CMK (cell line): ENCODE results near the gene PHC2.

Experiments used
- DNase-seq: peaks from one replicate; pipeline ENCODE4 v3.0.0-alpha.2; 2010; ENCODE audit warnings: low read depth

PHC2 gene

DNA sequence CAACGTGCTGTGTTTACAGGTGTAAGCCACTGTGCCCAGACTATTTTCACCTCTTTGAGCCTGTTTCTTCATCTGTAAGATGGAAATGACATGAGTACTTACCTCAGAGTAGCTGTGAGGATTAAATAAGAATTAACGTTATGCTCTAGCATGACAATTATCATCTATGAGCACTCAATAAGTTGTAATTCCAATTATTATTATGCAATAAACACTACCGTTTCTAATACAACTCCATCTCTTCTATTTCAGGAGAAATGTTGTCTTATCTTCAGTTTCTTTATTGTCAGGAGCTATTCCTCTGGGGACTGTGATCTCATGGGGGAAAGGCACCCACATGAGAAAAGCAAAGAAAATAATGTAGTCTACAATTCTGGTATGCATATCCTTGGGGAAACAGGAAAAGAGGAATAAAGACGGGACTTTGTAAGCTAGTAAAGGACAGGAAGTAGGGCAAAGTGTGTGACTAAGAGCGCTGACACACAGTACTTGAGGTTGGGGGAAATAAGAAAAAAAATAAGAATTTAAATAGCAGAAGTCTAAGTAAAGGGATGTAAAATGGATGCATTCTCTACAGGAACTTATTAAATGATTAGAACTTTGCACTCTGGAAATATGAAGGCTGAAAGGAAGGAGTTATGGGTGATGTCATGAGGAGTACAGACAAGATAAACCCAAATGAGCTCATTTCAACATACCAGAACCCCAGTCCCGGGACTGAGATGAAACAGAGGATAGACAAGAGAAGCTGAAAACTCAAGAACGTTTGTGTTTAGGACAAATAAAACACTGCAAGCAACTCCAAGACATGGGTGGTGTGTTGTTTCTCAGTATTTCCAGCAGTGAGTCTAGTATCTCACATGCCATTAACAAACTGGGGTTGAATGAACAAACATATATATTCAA lies 9.8 kb downstream of the PHC2 start:
- DNase-seq: no peak

- DNase-seq: no peak
Measured at GRCh38 chr1:33418811-33419210, 12.1 kb downstream of the PHC2 start.

DNA sequence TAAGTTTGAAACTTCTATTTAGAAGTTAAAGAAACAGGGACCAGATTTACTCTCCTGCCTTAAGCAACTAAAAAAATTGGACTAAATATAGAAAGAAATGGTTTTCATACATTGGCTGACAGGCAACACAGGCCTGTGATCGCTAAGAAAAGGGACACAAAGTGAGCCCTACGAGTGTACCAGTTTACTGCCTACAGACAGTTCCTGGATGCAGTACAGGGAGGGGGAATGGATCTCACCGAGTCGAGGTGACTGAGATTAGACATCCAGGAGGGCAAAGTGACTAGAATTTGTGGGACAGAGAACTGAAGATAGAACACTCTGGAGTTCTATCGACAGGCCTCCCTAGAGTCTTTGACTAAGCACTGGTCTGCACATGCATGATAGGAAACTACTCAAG lies 16.0 kb downstream of the PHC2 start:
- DNase-seq: no peak

GRCh38 chr1:33410091-33410701 lies 20.7 kb downstream of the PHC2 start:
- DNase-seq: no peak

DNA sequence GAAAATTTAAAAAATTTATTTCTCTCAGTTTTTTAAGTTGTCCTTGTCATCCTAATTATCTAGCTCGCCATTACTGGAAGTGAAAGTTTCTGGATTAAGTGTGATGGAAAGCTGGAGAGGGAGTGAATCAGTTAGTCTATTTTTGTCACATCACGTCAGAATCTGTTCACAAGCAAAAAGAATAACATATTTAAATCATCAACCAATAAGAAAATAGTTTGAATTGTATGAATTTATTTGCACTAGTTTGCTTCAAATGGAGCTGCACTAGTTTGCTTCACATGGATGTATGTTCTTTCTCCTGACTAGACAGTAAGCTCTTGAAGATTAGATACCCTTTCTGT lies 22.8 kb downstream of the PHC2 start:
- DNase-seq: no peak

GRCh38 chr1:33407352-33408092 lies 23.4 kb downstream of the PHC2 start:
- no peak for DNase-seq

- DNase-seq: no peak
Measured at GRCh38 chr1:33402206-33402605, 28.7 kb downstream of the PHC2 start.

GRCh38 chr1:33401471-33401870 lies 29.4 kb downstream of the PHC2 start:
- no peak for DNase-seq

DNA sequence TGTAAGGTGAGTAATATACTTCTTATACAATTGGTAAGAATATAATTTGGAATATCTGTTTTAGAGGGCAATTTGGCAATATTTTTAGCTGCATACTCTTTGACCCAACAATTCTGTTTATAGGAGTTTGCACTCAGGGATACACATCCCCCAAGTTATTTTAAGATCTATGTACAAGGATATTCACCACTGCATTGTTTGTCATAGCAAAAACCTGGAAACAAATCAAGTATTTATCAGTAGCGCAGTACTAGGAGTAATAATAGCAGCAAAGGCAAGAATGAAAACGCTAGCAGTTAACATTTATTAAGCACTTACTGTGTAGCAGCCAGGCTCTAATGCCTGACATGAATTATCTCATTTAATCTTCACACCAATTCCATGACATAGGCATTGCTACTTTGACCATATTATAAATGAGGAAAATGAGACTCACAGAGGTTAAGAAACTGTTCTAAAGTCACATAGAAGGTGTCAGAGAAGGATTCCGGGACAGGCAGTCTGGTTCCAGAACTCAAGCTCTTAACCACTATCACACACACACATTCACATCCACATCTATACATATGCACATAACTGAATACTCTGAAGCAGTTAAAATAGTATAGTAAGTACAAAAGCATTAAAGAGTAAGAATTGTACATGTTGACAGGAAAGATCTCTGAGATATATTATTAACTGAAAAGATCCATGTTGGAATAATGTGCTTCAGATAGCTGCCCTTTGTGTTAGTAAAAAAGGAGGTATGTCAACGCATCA lies 30.6 kb downstream of the PHC2 start:
- DNase-seq: no peak

GRCh38 chr1:33399375-33399774 lies 31.5 kb downstream of the PHC2 start:
- DNase-seq: no peak

DNA sequence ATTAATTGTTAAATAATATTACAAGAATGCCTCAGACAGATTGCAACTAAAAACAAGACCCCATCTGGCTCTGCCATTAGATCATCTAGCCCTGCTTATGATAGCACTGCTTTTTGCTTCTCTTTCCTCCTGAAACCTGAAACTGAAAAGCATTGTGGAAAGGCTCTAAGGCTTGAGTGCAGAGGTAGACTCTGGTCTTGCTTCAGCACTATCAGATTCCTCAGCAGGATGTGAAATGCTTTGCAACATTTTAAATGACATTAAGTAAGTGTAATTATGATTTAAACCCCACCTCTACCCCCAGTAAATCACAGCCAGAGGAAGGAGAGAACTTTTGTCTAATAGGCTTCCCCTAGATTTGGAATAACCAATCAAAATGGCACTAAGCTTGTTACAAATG lies 32.9 kb downstream of the PHC2 start:
- no peak for DNase-seq

DNA sequence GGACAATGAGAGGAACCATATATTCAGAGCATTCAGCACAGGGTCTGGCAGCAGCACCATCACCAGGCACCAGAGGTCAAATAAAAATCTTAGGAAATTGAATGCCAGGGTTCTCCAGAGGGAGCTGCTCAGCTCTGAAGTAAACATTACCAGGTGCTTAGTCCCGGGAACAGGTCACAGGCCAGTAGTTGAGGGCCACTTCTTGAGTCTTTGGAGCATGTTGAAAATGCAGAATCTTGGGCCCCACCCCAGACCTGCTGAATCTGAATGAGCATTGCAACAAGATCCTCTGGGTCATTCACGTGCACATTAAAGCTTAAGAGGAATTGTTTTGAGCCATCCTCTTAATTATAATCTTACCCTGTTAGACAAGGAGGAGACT lies 33.8 kb downstream of the PHC2 start:
- no peak for DNase-seq

- DNase-seq: peak; percentile 97
Measured at GRCh38 chr1:33396188-33397124, 34.4 kb downstream of the PHC2 start.

GRCh38 chr1:33394770-33395169 lies 36.1 kb downstream of the PHC2 start:
- no peak for DNase-seq

DNA sequence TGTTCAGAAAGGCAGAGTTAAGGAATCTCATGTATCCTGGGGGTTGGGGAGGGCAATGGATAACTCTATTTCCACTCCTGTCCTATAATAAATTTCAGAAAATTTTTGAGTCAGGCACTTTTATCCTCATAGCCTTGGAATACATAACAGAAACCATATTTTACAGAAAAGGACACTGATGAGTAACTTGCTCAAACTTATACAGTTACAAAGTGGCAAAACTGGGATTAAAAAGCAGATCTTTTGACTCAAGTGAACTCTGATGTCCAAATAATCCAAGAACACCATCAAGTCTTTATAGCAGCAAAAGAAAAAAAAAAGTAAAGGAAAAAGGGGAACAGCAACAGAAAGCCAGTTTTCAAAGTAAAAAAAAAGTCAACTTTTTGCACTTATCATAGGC lies 36.9 kb downstream of the PHC2 start:
- DNase-seq: no peak

DNA sequence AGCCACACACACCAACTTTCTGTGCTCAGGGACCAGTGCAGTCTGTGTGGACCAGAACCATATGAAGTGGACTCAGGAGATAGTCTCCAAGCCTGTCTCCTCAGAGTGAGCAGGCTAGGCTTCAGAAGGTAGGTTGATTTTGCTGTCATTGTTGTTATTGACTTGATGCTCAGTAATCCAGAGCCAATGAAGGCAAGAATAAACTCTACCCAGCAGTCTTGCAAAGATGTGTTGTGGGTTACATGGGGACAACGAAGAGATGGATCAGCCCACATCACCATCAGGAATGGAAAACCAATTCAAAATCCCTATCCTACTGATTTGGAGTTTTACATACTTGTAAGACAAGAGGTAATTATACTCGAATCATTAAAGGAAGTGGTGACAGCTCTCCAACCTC lies 37.4 kb downstream of the PHC2 start:
- DNase-seq: no peak

DNA sequence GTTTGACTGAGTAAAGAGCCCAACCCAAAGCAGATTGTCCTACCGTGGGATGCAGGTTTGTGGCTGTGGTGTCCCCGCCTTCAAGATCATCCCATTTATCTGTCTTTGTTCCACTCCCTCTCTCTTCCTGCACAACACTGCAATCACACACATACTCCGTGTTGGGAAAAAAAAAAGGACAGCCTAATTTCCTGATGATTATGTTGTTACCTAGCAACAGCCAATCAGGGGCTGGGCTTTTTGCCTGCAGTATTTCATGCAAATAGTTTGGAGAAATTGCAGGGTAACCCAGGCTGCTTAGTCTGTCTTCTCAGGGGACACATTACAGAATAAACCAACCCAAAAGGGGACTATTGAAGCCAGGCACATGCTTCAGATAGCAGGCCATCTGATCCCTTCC lies 38.3 kb downstream of the PHC2 start:
- no peak for DNase-seq

GRCh38 chr1:33392206-33392605 lies 38.7 kb downstream of the PHC2 start:
- no peak for DNase-seq

DNA sequence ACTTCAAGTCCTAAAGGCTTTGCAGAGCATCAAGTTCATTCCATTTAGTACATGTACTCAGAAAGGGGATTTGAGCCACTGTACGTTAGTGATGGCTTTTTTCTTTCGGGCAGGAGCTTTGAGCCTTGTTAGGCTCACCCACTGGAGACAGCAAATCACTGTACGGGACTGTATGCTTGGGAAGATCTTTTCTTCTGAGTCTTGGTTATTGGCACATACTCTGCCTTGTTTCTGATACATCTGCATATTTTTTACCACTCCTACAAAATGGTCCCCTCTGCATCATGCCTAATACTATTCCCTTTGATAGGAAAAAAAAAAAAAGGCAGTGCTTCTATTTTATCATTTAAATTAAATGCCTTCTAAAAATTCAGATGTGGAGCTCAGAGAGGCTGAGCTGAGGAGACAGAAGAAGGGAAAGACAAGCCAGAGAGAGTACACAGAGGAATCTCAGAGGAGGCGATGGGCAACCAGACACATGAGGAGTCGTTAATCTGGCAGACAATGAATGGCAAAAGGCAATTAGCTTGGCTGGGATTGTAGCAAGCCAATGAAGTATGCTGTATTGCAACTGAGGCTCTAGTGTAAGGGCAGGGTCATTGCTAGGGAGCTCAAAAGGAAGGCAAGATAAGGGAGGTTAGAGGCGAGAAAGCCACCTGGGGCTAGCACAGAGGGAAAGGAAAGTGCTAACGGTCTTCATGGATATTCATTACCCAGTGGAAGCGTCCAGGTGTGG lies 39.4 kb downstream of the PHC2 start:
- DNase-seq: no peak

DNA sequence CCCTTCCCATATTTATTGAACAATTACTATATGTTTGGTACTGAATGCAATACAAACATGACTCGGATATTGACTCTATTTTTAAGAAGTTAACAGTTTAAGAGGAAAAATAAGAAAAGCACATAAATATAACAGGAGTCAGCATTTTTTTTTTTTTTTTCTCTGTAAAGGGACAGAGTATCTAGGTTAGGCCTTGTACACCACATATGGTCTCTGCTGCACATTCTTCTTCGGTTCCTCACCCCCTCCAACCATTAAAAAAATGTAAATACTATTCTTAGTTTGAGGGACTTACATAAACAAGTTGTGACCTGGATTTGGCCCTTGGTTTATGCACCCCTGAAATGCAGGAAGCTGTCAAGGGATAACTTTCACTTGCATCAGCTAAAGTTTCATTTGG lies 40.4 kb downstream of the PHC2 start:
- DNase-seq: no peak
